Measurements from ENCODE around the gene CAMTA2. TPM values are rescaled to one million over a fixed set of nuclear protein-coding genes. Genes with fewer than 3 reads are reported as not detected.

CAMTA2 gene
- total and polyA plus RNA-seq, 9 of the 15 experiments (the other 6 are each of a cell fraction or from before 2014, with no cell fraction given) = 0.24 to 25.1 (median 6.3) TPM

DNA sequence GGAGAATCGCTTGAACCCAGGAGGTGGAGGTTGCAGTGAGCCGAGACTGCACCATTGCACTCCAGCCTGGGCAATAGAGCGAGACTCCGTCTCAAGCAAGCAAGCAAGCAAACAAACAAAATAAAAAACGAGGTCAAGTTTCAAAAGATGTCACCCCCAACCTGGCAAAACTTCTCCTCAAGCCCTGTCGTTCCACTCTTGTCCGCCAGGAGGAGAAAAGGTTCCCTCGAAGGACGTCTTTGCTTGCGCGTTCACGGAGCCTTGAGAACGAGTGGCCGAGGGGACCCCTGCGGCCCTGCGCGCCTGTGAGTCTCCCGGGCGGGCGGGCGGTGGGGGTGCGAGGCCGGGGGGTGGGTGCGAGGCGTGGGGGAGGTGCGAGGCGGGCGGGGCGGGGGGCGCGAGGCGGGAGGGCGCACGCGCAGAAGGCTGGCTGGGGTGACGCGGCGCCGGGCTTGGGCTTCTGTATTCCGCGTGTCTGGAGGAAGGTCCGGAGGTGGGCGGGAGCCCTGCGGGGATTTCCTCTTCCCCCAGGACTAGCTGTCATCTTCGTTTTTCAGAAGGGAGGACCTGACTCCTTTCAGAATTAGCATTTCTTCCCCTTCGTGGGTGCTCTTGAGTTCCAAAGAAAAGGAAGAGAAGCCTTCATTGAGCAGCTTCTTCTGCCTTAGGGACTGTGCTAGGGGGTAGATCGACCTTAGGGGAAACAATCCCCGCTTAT is 44.0 kb upstream of the CAMTA2 start (continued):
- TF ChIP-seq REST (IDR thresholded peaks at IDR 0.05; ENCODE audit: borderline replicate concordance) (peak; percentile 39; the same call in 1 of the 2 replicates), REST (CRISPR knock-in tag; IDR thresholded peaks at IDR 0.05; ENCODE audit: low read depth) (no peak), NFE2L1 (tag; IDR thresholded peaks at IDR 0.05; ENCODE audit: borderline replicate concordance, low read depth) (no peak), HEY1 (CRISPR knock-in tag; IDR thresholded peaks at IDR 0.05; ENCODE audit: borderline replicate concordance) (no peak), E2F8 (IDR thresholded peaks at IDR 0.05; ENCODE audit: low read depth, partially characterized antibody) (no peak), FOXO4 (CRISPR knock-in tag; IDR thresholded peaks at IDR 0.05) (no peak), TCF3 (CRISPR knock-in tag; IDR thresholded peaks at IDR 0.05) (no peak), HDAC6 (IDR thresholded peaks at IDR 0.05; ENCODE audit: low read depth, low read length) (no peak), XRCC3 (IDR thresholded peaks at IDR 0.05) (no peak), TCF7L2 (IDR thresholded peaks at IDR 0.05; ENCODE audit: low read depth, low read length) (no peak), TRIM24 (IDR thresholded peaks at IDR 0.05) (no peak), CCAR2 (IDR thresholded peaks at IDR 0.05; ENCODE audit: low read depth, low read length) (no peak)
- TF ChIP-seq, protein P1, sequence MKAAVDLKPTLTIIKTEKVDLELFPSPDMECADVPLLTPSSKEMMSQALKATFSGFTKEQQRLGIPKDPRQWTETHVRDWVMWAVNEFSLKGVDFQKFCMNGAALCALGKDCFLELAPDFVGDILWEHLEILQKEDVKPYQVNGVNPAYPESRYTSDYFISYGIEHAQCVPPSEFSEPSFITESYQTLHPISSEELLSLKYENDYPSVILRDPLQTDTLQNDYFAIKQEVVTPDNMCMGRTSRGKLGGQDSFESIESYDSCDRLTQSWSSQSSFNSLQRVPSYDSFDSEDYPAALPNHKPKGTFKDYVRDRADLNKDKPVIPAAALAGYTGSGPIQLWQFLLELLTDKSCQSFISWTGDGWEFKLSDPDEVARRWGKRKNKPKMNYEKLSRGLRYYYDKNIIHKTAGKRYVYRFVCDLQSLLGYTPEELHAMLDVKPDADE (conservative IDR thresholded peaks at IDR 0.05; ENCODE audit: control insufficient read depth, low read depth, low read length) = no peak
